Measurements from ENCODE around the gene FLACC1.

The FLACC1 gene

GRCh38 chr2:201275990-201276389 is 81.2 kb downstream of the FLACC1 start:
- DNase-seq (ENCODE audit: low read depth), result no peak

DNA sequence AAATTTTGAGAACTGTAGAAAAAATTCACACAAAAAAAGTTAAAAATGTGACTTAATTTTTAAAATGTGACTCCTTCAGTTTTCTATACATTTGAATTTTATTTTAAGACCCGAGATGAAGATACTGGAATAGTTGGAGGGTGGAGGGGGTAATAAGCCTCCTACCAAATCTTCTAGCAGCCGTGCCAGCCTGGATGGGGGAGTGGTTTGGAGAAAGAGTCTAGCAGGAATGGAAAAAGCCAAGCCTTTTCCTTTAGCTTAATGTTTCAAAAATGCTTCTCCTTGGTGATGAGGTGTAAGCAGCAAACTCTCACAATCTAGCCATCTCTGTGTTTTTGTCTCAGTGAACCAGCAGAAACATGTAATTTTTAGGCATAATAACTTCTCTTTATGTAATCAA is 82.1 kb downstream of the FLACC1 start:
- no peak for DNase-seq (ENCODE audit: low read depth)

DNA sequence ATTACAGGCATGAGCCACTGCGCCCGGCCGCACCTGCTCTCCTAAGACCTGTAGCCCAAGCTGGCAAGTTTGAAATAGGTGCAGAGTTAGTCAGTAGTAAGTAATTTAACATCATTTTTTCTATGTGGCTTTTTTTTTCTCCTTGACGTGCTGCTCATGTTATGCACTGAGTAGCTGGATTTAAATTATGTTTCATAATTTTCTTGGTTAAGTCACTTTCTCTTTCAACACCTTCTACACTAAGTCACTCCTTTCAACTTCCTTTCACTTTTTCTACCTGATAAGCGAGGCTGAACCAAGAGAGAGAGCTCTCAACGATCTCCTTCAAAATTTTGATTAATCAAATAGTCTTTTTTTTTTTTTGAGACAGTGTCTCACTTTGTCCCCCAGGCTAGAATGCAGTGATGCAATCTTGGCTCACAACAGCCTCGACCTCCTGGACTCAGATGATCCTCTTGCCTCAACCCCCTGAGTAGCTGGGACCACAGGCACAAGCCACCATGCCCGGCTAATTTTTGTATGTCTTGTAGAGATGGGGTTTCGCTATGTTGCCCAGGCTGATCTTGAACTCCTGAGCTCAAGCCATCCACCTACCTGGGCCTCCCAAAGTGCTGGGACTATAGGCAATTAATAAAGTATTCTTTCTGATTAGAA is 83.7 kb downstream of the FLACC1 start:
- no peak for DNase-seq (ENCODE audit: low read depth)

DNA sequence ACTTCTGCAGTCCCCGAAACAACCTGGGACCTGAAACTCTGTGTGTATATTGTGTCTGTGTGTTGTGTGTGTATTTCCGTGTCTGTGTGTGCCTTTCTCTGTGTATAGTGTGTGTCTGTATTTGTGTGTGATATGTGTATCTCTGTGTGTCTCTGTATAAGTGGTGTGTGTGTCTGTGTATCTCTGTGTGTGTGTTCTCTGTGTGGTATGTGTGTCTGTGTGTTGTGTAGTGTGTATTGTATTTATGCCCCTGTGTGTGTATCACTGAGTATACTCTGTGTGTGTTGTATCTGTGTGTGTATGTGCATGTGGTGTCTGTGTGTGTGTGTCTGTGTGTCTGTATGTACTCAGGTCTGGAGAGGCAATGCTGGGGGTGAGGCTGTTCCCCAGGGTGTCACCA is 85.2 kb downstream of the FLACC1 start:
- no peak for DNase-seq (ENCODE audit: low read depth)

DNA sequence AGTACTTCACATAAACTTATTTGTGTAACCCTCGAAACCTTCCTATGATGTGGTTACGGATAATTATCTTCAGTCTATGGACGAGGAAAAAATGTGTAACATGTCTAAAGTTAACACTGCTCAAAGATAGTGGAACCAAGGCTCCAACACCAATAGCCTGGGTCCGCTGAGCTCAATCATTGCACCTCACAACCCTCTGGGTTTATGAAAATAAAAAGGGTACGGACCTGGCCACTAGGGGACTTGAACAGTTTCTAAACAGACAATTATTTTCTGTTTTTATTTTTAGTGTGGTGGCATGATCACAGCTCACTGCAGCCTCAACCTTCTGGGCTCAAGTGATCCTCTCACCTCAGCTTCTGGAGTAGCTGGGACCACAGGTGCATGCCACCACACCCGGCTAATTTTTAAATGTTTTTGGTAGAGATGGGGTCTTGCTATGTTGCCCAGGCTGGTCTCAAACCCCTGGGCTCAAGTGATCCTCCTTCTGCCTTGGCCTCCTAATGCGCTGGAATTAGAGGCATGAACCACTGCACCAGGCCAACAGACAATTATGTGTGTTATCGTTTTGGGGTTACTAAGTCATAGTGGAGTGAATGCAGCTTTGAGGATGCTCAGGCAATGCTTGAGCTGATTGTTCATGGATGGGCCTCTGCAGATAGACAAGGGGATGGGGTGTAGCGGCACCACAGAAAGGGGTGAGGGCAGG is 86.7 kb downstream of the FLACC1 start:
- no peak for DNase-seq (ENCODE audit: low read depth)

DNA sequence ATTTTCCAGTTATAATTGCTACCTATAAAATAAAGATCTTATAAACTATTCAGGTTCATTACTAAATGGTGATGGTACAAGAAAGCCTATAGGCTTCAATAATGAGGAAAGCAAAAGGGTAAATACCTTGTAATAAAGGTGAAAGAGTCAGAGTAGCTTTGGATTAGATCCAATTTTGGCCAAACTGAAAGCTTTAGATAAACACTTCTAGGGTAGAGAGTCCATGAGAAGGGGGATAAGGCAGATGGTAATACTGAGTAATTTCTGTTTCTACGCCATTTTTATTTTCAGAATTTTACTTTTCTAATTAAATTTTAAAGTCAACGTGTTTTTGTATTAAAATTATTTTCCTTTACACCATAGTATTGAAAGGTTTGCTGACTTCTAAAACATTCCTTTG is 87.4 kb downstream of the FLACC1 start:
- DNase-seq (ENCODE audit: low read depth), result no peak

DNA sequence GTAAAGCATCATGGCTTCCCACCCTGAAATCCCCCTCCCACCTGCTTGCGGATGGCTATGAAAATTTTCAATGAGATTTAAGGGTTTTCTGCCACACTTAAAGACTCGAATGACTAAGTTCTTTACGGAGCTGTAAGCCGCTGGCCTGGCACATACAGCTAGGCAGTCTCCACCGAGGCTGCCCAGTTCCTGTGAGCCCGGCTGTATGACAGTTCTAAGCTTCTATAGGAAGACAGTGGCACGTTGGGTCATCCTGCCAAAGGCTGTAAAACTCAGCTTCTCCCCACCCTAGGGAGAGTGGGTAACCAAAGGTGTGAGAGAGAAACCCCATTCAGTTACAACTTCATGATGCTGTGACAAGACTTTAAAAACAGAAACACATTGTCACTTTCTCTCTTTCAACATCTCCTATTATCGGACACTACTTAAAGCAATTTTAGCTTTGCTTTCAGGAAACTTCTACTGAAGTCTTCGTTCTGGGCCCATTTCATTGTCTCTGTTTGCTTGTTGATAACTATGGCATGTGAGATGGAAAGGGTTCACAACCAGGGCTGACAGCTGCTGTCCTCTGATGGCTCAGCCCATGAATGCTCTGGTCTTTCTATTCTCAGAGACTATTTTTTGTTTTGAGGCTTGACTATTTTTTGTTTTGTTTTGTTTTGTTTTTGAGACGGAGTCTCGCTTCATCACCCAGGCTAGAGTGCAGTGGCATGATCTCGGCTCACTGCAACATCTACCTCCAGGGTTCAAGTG is 89.7 kb downstream of the FLACC1 start:
- DNase-seq (ENCODE audit: low read depth), result no peak

- no peak for DNase-seq (ENCODE audit: low read depth)
Observed at GRCh38 chr2:201266629-201267028, 90.5 kb downstream of the FLACC1 start.

- DNase-seq (ENCODE audit: low read depth), result no peak
Observed at GRCh38 chr2:201264472-201265173, 92.5 kb downstream of the FLACC1 start.

GRCh38 chr2:201263779-201264178 is 93.4 kb downstream of the FLACC1 start:
- no peak for DNase-seq (ENCODE audit: low read depth)

DNA sequence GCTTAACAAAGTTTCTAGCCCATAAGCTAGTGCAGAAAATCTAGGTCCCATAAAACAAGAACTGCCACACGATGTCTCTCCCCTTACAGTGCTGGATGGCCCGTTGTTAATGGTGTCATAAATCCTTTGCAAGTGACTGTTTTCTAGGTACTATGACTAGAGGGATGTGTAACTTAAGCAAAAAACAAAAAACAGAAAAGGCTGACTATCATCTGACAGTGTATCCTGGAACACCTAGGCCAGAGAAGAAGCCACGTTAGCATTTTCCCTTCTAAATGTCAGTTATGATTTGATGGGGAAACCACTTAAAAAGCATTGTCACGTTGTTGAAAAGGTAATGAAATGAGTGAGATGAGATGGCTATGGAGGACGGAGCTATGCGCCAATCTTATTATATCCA is 94.4 kb downstream of the FLACC1 start:
- no peak for DNase-seq (ENCODE audit: low read depth)

GRCh38 chr2:201261906-201262305 is 95.2 kb downstream of the FLACC1 start:
- no peak for DNase-seq (ENCODE audit: low read depth)

GRCh38 chr2:201261471-201261870 is 95.7 kb downstream of the FLACC1 start:
- DNase-seq (ENCODE audit: low read depth), result no peak

GRCh38 chr2:201260302-201260800 is 96.8 kb downstream of the FLACC1 start, which contains the start of gene CASP8:
Gene CASP8 (plus strand): TSS chr2:201260536. CDS start chr2:201266487, 5,951 bp downstream.
- peak; percentile 68 for DNase-seq (ENCODE audit: low read depth)

GRCh38 chr2:201258666-201259615 is 98.2 kb downstream of the FLACC1 start:
- DNase-seq (ENCODE audit: low read depth), result no peak

- DNase-seq (ENCODE audit: low read depth), result peak; percentile 67
Observed at GRCh38 chr2:201257956-201258665, 99.0 kb downstream of the FLACC1 start.

DNA sequence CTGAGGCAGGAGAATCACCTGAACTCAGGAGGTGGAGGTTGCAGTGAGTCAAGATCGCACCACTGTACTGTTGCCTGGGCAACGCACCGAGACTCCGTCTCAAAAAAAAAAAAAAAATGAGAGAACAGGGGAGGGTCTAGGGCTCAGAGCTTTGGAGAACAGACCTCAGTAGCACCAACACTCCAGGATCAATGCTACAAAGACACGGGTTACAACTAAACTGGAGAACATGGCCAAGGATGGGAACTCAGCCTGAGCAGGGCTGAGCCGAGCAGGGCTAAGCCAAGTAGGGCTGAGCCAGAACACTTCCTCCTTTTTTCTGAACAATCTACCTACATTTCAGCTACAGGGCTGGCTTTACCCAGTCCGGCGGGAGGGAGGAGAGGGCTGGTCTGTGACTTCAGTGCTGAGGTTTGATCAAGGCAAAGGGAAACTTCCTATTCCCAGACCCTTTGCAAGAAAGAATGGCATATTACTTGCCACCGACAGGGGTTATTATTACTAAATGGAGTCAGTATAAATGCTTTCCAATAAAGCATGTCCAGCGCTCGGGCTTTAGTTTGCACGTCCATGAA is 99.7 kb downstream of the FLACC1 start:
- DNase-seq (ENCODE audit: low read depth), result no peak

- no peak for DNase-seq (ENCODE audit: low read depth)
Observed at GRCh38 chr2:201256082-201256481, 101.1 kb downstream of the FLACC1 start.

DNA sequence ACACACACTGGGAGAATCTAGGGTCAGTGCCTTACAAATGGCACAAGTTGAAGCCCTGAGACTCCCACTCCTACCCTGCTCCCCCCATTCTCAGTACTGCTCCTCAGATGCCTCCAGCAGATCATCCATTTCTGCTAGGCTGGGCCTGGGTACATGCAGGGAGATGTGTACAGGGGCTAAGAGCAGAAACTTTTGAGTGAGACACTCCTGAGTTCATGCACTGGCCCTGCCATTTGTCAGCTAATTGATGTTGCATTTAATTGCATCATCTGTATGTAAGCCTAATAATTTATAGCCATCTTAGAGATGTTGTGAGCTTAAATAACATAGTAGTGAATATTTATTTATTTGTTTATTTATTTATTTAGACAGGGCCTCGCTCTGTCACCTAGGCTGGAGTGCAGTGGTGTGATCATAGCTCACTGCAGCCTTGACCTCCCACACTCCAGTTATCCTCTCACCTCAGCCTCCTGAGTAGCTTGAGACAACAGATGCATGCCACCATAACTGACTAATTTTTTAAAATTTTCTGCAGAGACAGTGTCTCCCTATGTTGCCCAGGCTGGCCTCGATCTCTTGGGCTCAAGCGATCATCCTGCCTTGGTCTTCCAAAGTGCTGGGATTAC is 101.6 kb downstream of the FLACC1 start:
- no peak for DNase-seq (ENCODE audit: low read depth)

All from CMK (cell line).